ENCODE measurements around the gene ENDOV.

The ENDOV gene

GRCh38 chr17:80414803-80415625, at the start of gene ENDOV:
ENDOV (plus strand) TSS chr17:80415167; CDS start chr17:80415195, 28 bp downstream.
- peak; percentile 91 for DNase-seq

- no peak for DNase-seq
These were observed 49.0 kb upstream of the ENDOV start for GRCh38 chr17:80365983-80366382.

GRCh38 chr17:80367503-80367902, 47.5 kb upstream of the ENDOV start:
- DNase-seq: no peak

DNA sequence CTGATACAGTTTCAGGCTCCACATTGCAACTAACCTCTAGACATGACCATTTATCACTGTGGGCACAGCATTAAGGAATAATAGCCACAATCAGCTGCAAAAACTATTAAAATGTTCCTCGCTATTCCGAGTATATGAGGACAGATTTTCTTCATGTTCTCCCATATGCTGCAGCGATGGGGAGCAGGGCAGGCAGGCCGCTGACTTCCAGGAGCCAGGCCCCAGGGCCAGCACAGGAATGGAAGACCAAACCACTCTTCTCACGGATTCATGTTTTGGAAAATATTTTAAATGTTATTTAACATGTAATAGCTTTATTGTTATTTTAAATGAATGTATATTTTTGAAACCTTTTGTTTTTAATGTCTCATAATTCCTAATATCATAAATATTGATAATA, 43.8 kb upstream of the ENDOV start:
- no peak for DNase-seq

GRCh38 chr17:80372456-80372855, 42.5 kb upstream of the ENDOV start:
- no peak for DNase-seq

DNA sequence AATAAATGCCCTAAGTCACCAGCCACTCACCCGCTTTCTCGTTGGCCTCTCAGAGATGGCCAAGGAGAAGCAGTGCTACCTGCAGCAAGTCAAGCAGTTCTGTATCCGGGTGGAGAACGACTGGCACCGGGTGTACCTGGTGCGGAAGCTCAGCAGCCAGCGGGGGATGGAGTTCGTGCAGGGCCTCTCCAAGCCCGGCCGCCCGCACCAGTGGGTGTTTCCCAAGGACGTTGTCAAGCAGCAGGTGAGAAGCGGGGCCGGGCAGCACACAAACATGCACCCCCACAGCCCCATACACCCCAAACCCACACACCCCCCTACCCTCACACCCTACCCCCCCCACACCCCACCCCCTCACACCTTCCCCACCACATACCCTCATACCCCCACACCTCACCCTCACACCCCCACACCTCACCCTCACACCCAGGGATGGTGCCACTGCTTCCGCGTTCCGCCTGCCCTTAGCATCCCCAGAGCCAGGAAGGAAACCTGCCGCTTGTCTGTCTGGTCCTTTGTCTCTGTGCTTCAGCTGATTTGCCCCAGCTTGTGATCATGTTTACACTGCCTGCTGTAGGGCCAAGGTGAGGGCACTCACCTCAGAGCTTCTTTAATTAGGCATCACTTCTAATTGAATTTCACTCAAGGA, 41.9 kb upstream of the ENDOV start:
- no peak for DNase-seq

DNA sequence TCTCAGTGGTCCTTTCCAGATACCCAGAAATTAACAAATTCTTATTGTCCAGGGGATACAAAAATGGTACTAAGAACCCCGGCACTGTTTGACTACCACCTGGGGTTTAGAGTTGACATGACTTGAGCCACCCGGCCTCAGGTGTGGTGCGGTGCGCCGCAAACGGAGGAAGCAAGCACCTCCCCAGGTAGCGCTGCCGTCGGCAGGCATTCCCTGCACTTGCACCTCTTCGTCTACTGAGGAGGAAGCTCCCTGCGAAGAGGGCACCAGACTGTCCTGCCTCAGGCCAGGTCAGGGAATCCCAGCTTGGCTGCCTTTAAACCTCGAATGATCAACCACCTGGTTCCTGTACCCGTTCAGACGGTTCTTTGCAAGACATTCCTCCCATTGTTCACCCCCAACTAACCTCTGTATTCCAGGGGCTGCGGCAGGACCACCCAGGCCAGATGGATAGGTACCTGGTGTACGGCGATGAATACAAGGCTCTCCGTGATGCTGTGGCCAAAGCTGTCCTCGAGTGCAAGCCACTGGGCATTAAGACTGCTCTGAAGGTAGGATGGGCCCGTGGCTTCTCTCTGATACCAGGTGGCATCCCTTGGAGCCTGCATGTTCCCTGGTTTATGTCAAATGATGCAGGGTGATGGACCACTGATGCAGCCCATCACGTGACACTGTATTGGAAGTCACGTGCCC, 40.8 kb upstream of the ENDOV start:
- DNase-seq: no peak

- DNase-seq: no peak
These were observed 40.0 kb upstream of the ENDOV start for GRCh38 chr17:80374732-80375585.

- DNase-seq: no peak
These were observed 38.4 kb upstream of the ENDOV start for GRCh38 chr17:80376531-80376930.

GRCh38 chr17:80377798-80378197, 37.2 kb upstream of the ENDOV start:
- no peak for DNase-seq

DNA sequence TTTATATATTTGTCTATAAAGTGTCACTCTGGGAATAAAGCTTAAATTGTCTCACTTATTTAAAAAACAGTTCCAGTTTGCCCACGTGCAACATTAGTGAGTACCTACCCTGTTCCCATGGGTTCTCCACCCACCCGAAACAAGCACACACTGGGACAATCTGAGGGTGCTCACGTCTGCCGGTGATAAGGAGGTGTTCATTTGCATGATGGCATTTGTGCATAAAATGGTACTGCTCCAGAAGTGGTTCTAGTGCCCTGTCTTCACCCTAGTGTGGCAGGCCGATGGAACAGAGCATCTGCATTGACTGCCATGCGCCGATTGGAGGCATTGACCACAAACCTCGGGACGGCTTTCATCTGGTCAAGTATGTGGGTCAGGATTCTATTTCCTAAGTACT, 35.6 kb upstream of the ENDOV start:
- DNase-seq: no peak

- no peak for DNase-seq
These were observed 34.9 kb upstream of the ENDOV start for GRCh38 chr17:80380068-80380467.

DNA sequence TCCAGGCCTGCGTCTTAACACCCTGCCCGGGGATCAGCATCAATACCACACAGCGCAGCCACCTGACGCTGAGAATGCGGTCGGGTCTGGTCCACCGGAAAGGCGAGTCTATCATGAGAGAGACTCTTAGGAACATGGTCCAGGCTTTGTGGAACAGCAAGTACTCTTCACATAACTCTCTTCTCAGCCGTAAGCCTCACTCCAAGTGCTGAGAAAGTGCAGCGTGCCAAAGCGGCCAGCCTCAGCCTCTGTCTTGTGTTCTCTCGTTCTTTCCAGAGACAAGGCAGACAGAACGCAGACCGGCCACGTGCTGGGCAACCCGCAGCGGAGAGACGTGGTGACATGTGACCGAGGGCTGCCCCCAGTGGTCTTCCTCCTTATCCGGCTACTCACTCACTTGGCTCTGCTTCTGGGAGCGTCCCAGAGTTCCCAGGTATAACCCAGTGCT, 34.4 kb upstream of the ENDOV start:
- no peak for DNase-seq

GRCh38 chr17:80381416-80381923, 33.5 kb upstream of the ENDOV start:
- no peak for DNase-seq

GRCh38 chr17:80382446-80382845, 32.5 kb upstream of the ENDOV start:
- DNase-seq: no peak

- no peak for DNase-seq
These were observed 32.0 kb upstream of the ENDOV start for GRCh38 chr17:80382956-80383355.

GRCh38 chr17:80384078-80384960, 30.6 kb upstream of the ENDOV start:
- DNase-seq: no peak

- no peak for DNase-seq
These were observed 29.9 kb upstream of the ENDOV start for GRCh38 chr17:80385046-80385445.

DNA sequence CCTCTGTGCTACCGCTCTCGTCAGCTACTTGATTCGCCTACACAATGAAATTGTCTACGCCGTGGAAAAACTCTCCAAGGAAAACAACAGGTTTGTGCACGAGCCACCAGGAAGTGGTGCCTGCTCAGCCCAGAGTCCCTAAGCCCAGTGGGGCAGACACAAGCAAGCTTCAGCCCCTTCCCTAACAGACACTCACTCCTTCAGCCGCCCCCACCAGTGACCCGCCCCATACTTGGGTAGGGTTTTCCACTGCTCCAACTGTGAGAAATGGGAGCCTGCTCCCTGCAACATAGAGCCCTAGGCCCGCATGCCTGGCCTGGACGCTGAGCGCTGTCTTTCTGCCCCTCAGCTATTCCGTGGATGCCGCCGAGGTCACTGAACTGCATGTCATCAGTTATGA, 28.6 kb upstream of the ENDOV start:
- no peak for DNase-seq

DNA sequence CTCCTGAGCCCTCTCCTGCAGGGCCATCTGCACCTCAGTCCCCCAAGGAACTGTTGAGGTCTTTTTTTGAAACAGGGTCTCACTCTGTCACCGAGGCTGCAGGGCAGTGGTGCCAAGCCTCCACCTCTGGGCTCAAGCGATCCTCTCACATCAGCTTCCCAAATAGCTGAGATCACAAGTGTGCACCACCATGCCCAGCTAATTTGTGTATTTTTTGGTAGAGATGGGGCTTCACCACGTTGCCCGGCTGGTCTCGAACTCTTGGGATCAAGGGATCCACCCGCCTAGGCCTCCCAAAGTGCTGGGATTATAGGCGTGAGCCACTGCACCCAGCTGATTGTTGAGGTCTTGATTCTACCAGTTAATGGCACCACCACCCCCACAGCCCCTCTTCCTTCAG, 27.9 kb upstream of the ENDOV start:
- DNase-seq: no peak

GRCh38 chr17:80388175-80388574, 26.8 kb upstream of the ENDOV start:
- no peak for DNase-seq

DNA sequence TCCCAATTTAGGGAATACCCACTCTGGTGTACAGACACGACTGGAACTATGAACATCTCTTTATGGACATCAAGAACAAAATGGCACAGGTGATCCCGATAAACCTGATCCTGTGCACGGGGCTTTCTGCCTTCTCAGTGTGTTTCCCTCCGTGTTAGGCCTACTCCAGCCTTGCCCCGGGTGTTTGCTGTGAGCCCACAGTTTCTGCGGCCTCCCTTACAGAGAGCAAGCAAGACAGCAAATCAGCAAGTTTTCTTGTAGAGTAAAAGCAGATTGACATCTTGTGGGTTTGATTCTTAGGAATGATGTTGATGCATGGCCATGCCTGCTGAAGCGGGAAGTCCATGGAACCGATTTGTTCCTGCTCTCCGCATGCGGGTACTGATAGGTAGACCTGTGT, 26.4 kb upstream of the ENDOV start:
- DNase-seq: no peak
